Mammary epithelial cell (primary cell): ENCODE measurements around the gene KSR1.

ENCODE experiments used
- EZH2 ChIP-seq: IDR thresholded peaks from 2 replicates; pipeline ENCODE4 v1.6.1; 2012; ENCODE audit warnings: low read length, inconsistent platforms, borderline replicate concordance
- TF ChIP-seq, protein P1 (sequence below), 2 donors: IDR thresholded peaks in 1 of 2; conservative IDR thresholded peaks in 1 of 2; 2 replicates each; pipeline ENCODE4 v1.5.1; 2011 to 2012; ENCODE audit warnings: inconsistent platforms in 2 of 2, low read length in 2 of 2, mild to moderate bottlenecking in 2 of 2, control low read depth in 1 of 2, low read depth in 1 of 2; ENCODE audit not compliant: insufficient read depth in 1 of 2; ENCODE audit errors: extremely low read depth in 1 of 2

DNA sequence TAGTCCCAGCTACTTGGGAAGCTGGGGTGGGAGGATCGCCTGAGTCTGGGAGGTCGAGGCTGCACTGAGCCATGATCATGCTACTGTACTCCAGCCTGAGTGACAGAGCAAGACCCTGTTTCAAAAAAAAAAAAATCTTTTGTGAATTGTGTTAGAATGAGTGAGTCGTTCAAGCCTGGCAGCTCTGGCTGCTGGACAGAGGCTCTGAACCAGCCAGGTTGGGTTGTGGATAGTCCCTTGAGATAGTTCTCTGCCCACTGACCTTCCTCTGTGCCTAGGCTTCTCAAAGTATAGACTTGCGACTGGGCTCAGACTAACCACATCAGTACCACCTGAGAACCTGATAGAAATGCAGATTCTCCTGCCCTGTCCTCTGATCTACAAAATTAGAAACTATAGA, 2.2 kb upstream of the KSR1 start:
- TF ChIP-seq, protein P1, sequence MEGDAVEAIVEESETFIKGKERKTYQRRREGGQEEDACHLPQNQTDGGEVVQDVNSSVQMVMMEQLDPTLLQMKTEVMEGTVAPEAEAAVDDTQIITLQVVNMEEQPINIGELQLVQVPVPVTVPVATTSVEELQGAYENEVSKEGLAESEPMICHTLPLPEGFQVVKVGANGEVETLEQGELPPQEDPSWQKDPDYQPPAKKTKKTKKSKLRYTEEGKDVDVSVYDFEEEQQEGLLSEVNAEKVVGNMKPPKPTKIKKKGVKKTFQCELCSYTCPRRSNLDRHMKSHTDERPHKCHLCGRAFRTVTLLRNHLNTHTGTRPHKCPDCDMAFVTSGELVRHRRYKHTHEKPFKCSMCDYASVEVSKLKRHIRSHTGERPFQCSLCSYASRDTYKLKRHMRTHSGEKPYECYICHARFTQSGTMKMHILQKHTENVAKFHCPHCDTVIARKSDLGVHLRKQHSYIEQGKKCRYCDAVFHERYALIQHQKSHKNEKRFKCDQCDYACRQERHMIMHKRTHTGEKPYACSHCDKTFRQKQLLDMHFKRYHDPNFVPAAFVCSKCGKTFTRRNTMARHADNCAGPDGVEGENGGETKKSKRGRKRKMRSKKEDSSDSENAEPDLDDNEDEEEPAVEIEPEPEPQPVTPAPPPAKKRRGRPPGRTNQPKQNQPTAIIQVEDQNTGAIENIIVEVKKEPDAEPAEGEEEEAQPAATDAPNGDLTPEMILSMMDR (conservative IDR thresholded peaks at IDR 0.05 in 1 of 2, IDR thresholded peaks at IDR 0.05 in 1 of 2; ENCODE audit: extremely low read depth in 1 of 2, insufficient read depth in 1 of 2, low read depth in 1 of 2, low read length in 2 of 2), result no peak
- TF ChIP-seq EZH2, result no peak
